HCT116 (cell line): ENCODE data around the gene SAMD10. TPM values are rescaled to one million over a fixed set of nuclear protein-coding genes. Genes with fewer than 3 reads are reported as not detected.
"Not testable (repeated sequence)": the region's sequence is repeated elsewhere in the genome, so short reads cannot be mapped to it uniquely, and the experiment has no call there.

Source experiments
- ATAC-seq: fragments of 200-7000 bp; cut with Tn5 transposase; 2 replicates; pipeline ENCODE4 v1.9.1; 2020; ENCODE audit warnings: mild to moderate bottlenecking, moderate library complexity
- BruUV-seq: library from RNA; stranded (reverse); fragments of 400-500 nt; replicated peaks from 2 replicates; lab custom pipeline; 2021; lab: Mats Ljungman, UMichigan
- CTCF ChIA-PET: fragments of 300-600 bp; sonication (Branson Sonifier 250); formaldehyde crosslinking; loops from one replicate; lab custom pipeline; 2021; ENCODE audit warnings: antibody characterized with exemption; lab: Charles Lee
- POLR2A ChIA-PET: fragments of 300-600, 350-600 bp; sonication (Branson Sonifier 250); formaldehyde crosslinking; loops from one replicate; lab custom pipeline; 2021; ENCODE audit warnings: antibody characterized with exemption; lab: Charles Lee
- RAD21 ChIA-PET, 2 experiments: fragments of 300-600 bp; sonication (Branson Sonifier 250); formaldehyde crosslinking; loops; one replicate each; lab custom pipeline; 2023; ENCODE audit warnings: low total read pairs in 2 of 2; ENCODE audit not compliant: uncharacterized antibody in 2 of 2, unreplicated experiment in 2 of 2, low non-redundant PET in 1 of 2; lab: Charles Lee
- DNase-seq: peaks from one replicate; pipeline ENCODE4 v3.0.0-alpha.2; 2010; ENCODE audit warnings: low read depth, low spot score
- H2AFZ ChIP-seq: fragments of 200-600 bp; shearing (Covaris generic), sonication (generic); 2 replicates; pipeline ENCODE4 v1.6.1; 2017; ENCODE audit warnings: low read depth, mixed run types, mixed read lengths, antibody characterized with exemption, low read length; ENCODE audit not compliant: poor library complexity, severe bottlenecking
- H3K27ac ChIP-seq: 2 replicates; pipeline ENCODE4 v1.5.1; 2012; ENCODE audit warnings: low read depth, low read length
- H3K27me3 ChIP-seq: fragments of 200-600 bp; sonication (generic); 2 replicates; pipeline ENCODE4 v1.6.1; 2016; ENCODE audit warnings: mixed run types, low read length, mixed read lengths; ENCODE audit not compliant: insufficient read depth
- H3K36me3 ChIP-seq, 2 experiments: fragments of 200-500 bp in 1 of 2; fragments of 200-600 bp in 1 of 2; sonication (Bioruptor generic) in 1 of 2; sonication (generic) in 1 of 2; 2 replicates each; pipeline versions ENCODE4 v1.5.1 to v1.6.1; 2014 to 2016; ENCODE audit warnings: low read length in 2 of 2, inconsistent platforms in 1 of 2, mixed read lengths in 1 of 2, mixed run types in 1 of 2; ENCODE audit not compliant: insufficient read depth in 2 of 2, control insufficient read depth in 1 of 2
- H3K4me1 ChIP-seq, 2 experiments: fragments of 200-600 bp in 1 of 2; sonication (generic) in 1 of 2; 2 replicates each; pipeline versions ENCODE4 v1.5.1 to v1.6.1; 2012 to 2017; ENCODE audit warnings: low read length in 2 of 2, inconsistent platforms in 1 of 2, mild to moderate bottlenecking in 1 of 2, mixed read lengths in 1 of 2, mixed run types in 1 of 2, moderate library complexity in 1 of 2; ENCODE audit not compliant: insufficient read depth in 2 of 2, control insufficient read depth in 1 of 2
- H3K4me2 ChIP-seq: fragments of 200-600 bp; sonication (generic); 2 replicates; pipeline ENCODE4 v1.6.1; 2017; ENCODE audit warnings: mixed run types, low read length, mixed read lengths
- H3K4me3 ChIP-seq, 2 experiments: fragments of 200-600 bp in 1 of 2; sonication (generic) in 1 of 2; replicated peaks in 1 of 2; 2 replicates each; pipeline ENCODE4 v1.5.1; 2011 to 2016; ENCODE audit warnings: low read length in 2 of 2, control low read depth in 1 of 2, low read depth in 1 of 2, mild to moderate bottlenecking in 1 of 2, mixed read lengths in 1 of 2, mixed run types in 1 of 2
- H3K79me2 ChIP-seq: fragments of 200-600 bp; sonication (generic); 2 replicates; pipeline ENCODE4 v1.6.1; 2017; ENCODE audit warnings: mild to moderate bottlenecking, mixed run types, low read length, moderate library complexity, mixed read lengths; ENCODE audit not compliant: insufficient read depth
- H3K9ac ChIP-seq: fragments of 200-600 bp; sonication (generic); 2 replicates; pipeline ENCODE4 v1.6.1; 2016; ENCODE audit warnings: low read length, mixed read lengths
- H3K9me2 ChIP-seq: fragments of 200-600 bp; sonication (generic), shearing (Covaris generic); 2 replicates; pipeline ENCODE4 v1.6.1; 2017; ENCODE audit warnings: mixed run types, mild to moderate bottlenecking, moderate library complexity; ENCODE audit not compliant: insufficient read depth
- H3K9me3 ChIP-seq, 2 experiments: fragments of 200-500 bp in 1 of 2; fragments of 200-600 bp in 1 of 2; sonication (Bioruptor generic) in 1 of 2; sonication (generic) in 1 of 2; 2 replicates each; pipeline ENCODE4 v1.6.1; 2014 to 2017; ENCODE audit warnings: low read length in 2 of 2, mixed read lengths in 2 of 2, inconsistent platforms in 1 of 2, low read depth in 1 of 2, mild to moderate bottlenecking in 1 of 2, mixed run types in 1 of 2, moderate library complexity in 1 of 2; ENCODE audit not compliant: control insufficient read depth in 1 of 2, insufficient read depth in 1 of 2
- H4K20me1 ChIP-seq: fragments of 200-600 bp; sonication (generic), shearing (Covaris generic); 2 replicates; pipeline ENCODE4 v1.6.1; 2017; ENCODE audit warnings: mixed run types, mild to moderate bottlenecking, moderate library complexity; ENCODE audit not compliant: insufficient read depth
- POLR2AphosphoS5 ChIP-seq: IDR thresholded peaks from 2 replicates; pipeline ENCODE4 v1.6.1; 2011; ENCODE audit warnings: mild to moderate bottlenecking, low read depth, low read length, moderate library complexity
- TCF7L2 ChIP-seq: IDR thresholded peaks from 2 replicates; pipeline ENCODE4 v1.7.0; 2011; ENCODE audit warnings: borderline replicate concordance, inconsistent platforms; ENCODE audit not compliant: insufficient read depth, insufficient read length; ENCODE audit errors: extremely low read depth
- intact Hi-C: fragments of 100-400 bp; cut with micrococcal nuclease; formaldehyde crosslinking; loops from 2 replicates; pipeline ENCODE4 v1.10.0; 2022
- total RNA-seq: library from RNA; stranded (reverse); gene quantifications from one replicate; pipeline ENCODE4 v1.2.1, GENCODE V29; 2021; ENCODE audit not compliant: unreplicated experiment
- TF ChIP-seq, protein P1 (sequence below): IDR thresholded peaks from 2 replicates; pipeline ENCODE4 v1.6.1; 2011; ENCODE audit warnings: mild to moderate bottlenecking, low read length, moderate library complexity; ENCODE audit not compliant: insufficient replicate concordance; ENCODE audit errors: extremely low read depth

Gene SAMD10
- total RNA-seq, 1 experiment from 2014 or later, result 4.2 TPM

DNA sequence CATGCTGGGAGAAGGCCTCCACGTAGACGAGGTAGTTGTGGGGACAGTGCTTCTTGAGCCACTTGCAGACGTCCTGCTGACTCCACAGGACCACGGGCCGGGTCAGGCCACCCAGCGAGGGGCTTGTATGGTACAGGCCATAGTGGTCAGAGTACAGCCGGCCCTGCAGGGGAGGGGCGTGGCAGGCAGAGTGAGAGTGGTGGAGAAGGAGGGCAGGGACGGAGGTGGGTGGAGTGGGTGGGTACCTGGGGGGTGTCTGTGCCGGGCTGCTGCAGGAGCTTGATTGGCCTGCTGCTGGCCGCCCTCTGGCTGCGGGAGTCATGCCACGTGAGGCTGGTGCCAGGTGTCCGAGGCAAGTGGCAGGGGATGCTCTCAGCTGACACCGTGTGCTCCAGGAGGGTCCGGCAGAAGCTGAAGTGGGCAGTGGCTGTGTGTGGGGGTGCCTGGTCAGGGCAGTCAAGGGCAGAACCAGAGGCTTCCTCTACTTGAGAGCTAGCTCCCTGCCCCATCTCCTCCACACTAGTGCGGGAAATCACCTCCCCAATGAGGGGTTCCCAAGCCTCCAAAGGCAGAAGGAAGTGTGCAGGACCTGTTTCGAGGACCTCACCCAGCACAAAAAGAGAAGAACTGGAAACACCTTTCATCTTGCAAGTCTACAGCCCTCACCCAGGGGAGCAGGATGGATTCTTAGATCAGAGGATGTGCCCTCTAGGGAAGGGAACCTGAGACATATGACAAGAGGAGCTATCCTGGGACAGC is 2.3 kb downstream of the SAMD10 start (continued):
- TF ChIP-seq, protein P1, sequence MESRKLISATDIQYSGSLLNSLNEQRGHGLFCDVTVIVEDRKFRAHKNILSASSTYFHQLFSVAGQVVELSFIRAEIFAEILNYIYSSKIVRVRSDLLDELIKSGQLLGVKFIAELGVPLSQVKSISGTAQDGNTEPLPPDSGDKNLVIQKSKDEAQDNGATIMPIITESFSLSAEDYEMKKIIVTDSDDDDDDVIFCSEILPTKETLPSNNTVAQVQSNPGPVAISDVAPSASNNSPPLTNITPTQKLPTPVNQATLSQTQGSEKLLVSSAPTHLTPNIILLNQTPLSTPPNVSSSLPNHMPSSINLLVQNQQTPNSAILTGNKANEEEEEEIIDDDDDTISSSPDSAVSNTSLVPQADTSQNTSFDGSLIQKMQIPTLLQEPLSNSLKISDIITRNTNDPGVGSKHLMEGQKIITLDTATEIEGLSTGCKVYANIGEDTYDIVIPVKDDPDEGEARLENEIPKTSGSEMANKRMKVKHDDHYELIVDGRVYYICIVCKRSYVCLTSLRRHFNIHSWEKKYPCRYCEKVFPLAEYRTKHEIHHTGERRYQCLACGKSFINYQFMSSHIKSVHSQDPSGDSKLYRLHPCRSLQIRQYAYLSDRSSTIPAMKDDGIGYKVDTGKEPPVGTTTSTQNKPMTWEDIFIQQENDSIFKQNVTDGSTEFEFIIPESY, result no peak
- no peak for TF ChIP-seq TCF7L2
- TF ChIP-seq POLR2AphosphoS5, result no peak

DNA sequence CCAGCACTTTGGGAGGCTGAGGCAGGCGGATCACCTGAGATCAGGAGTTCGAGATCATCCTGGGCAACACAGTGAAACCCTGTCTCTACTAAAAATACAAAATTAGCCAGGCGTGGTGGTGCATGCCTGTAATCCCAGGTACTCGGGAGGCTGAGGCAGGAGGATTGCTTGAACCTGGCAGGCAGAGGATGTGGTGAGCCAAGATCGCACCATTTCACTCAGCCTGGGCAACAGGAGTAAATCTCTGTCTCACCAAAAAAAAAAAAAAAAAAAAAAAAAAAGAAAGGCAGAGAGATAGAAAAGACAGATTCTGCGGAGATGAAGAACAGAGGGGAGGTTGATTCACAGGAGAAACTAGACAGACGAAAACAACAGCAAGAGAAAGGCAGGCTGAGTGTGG is 2.9 kb downstream of the SAMD10 start:
- H2AFZ ChIP-seq, RAD21 ChIA-PET, H3K9ac ChIP-seq, ATAC-seq, H3K27me3 ChIP-seq, H3K4me2 ChIP-seq, H4K20me1 ChIP-seq, DNase-seq, CTCF ChIA-PET, POLR2A ChIA-PET, H3K79me2 ChIP-seq, H3K27ac ChIP-seq, BruUV-seq, H3K4me3 ChIP-seq, H3K9me2 ChIP-seq, H3K9me3 ChIP-seq, H3K36me3 ChIP-seq: not testable (repeated sequence)
- peaks cover 22 to 52% of the 10 kb centered on the region in 2 experiments for H3K4me1 ChIP-seq
- intact Hi-C loops, result loop anchor here (10.0 kb wide), 2 partner anchors 112 to 192 kb away; partner anchors contain the start of genes ABHD16B and TPD52L2
